HG03342 (cell line): Measurements from ENCODE around the gene LAMC3.

Source experiments
- ATAC-seq: cut with Tn5 transposase; IDR thresholded peaks from one replicate; pipeline ENCODE4 v1.9.1; 2021; ENCODE audit warnings: mild to moderate bottlenecking, moderate library complexity; ENCODE audit not compliant: unreplicated experiment

Gene LAMC3

DNA sequence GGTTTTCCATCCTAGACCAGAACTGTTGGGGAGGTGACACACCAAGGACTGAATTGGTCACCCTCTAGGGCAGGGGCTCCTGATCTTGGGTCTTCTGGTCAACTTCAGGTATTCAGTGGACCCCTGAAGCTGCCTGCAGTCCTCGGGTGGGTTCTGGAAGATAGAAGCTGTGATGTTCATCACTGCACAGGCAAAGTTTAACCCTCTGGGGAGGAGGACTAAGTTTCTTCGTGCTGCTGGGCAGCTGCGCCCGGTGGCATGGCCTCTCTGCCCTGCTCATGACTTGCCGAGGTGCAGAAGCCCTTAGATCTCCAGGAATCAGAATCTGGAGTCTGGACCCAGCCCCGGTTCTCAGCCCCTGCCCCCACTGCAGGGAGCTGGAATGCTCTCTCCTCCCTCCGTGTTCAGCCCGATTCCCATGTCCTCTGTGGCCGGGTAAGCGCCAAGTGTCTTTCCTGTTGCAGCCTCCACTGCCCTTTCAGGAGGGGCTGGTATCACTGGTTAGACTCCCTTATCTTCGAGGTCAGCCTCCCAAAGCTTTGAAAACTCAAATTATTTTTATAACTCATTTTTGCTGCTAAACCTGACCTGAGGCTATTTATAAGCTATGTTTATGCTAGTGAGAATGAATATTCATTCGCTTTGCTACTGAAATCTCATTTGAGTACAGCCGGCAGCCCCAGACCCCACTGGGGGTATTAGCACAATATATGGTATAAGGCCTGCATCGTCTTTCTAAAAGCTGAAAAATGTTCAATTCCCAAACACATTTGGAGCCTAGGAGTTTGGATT, 1.7 kb downstream of the LAMC3 start:
- ATAC-seq, result no peak

DNA sequence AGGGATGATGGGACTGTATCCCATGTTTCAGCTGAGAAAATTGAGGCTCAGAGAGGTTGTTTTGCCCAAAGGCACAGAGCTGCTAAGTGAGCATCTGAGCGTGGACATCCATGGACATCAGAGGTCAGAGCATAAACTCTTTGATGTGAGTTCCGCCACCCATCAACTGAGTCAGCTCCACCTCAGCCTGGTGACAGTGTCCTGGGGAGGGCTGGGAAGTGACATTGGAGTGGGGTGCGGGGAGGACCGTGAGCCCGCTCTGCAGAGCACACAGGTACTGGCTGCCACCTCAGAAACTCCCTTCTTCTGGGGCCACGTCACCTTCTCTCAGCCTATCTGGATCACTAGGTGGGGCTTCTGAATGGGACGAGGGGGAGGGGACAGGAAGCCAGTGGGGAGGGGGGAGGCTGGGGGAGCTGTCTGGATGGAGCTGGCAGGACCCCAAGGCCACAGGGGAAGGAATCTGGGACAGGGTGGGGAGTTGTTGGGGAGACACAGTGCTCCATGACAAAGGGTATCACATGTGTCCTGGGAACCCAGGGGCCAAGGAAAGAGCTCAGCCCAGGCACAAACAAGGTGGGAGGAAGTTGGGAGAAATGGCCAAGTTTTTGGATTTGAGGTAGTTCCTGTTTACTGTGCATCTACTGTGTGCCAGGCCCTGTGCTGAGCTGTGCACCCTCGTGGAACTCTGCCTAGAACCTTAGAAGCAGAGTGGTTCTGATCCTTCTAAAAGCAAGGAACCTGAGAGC, 2.5 kb downstream of the LAMC3 start:
- ATAC-seq, result no peak

DNA sequence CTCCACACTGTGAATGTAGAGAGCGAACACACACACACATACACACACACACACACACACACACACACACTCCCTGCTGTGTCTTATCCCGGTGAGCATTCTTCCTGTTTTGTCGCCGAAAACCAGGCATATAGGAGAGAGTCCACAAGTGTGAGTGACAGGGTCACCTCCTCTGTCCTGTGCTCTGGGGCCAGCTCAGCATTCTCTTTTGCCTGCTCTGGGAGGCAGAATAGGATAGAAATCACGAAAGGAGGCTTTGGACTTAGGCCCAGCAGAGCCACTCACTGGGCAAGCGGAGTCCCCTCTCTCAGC, 3.0 kb downstream of the LAMC3 start:
- no peak for ATAC-seq

DNA sequence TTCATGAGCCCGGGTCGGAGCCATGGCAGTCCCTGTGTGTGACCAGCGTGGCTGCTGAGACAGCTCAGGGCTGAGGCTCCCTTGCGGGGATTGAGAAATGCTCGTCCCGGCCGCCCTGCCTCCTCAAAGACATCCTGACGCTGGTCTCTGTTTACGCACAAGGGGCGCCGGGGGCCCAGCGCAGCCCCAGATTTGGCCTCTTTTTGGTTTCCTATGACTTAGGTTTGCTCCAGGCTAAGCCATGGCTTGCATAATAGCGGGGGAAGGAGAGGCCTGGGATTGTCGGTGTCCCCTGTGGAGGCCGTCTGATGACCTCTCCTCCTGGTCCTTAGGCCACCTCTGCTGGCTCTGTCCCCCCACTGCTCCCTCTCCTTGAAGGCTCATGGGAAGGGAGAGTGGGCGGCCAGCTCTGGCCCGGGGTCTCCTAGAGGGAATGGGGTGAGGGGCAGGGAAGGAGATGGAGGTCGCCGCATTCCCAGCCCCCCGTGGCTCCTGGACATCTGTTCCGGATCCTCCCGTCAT, 3.5 kb downstream of the LAMC3 start:
- ATAC-seq, result no peak

DNA sequence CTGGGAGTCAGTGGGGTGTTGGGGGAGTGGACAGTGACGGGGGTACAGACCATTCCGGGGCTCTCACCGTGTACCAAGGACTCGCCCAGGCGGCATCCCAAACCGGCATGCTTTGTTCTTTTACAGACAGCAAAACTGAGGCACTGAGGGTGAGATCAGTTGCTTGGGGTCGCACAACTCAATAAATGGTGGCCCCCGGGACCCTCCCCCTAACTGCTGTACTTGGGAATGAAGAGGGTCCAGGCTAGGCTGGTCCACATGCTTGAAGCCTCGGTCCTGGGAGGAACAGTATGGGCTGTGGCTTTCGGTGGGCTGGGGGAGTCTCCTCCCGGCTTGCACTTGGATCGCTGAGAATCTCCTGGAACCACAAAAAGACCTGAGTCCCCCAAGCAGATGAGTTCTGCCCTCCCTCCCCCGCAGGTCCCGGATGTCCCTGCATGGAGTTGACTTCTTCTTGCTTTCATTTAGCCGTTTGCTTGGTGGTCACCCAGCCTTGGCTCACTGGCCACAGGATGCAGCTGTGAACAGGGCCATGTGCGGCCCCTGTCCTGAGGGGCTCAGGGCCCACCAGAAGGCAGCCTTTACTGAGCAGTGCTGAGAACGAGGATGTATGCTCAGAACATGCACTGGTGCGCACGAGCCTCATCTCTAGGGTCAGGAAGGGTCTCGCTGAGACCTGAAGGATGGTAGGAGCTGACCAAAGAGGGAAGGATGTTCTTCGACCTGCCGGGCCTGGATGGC, 4.2 kb downstream of the LAMC3 start:
- no peak for ATAC-seq

DNA sequence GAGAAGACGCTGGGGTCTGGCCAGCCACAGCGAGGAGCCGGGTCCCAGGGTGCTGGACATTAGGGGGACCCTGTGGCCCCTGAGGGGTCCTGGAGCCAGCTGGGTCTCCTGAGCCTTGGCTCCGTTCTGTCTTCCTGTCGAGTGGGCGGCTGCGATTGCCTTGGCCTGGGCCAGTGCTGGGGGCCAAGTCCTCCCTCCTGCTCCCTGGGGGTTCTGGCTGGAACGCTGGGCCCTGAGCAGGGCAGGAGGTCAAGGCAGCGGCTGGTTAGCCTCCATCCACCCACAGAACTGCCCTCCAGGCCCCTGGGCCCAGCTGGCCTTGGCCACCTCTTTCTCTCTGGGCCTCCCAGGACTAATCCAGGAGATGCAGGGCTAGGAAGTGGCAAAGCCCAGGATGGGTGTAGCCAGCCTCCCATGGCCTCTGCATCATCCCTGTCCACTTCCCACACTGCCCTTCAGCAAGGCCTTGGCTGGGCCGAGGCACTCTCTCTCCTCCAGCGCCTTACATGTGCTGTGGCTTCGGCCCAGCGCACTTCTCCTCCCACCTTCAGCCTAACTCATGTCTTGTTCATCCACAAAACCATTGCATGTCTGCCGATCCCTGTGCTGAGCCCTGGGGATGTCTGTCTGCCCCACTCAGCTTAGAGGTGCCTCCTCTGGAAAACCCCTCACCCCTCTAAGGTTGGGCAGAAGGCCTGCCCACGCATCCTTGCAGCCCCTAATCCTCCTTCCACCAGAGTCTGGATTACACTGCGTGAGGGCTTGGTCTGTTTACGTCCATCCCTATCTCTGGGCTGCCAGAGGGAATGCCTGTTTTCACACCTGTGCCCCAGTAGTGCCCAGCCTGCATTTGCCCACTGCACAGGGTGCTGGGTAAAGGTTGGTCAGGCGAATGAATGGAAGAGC, 5.0 kb downstream of the LAMC3 start:
- no peak for ATAC-seq

DNA sequence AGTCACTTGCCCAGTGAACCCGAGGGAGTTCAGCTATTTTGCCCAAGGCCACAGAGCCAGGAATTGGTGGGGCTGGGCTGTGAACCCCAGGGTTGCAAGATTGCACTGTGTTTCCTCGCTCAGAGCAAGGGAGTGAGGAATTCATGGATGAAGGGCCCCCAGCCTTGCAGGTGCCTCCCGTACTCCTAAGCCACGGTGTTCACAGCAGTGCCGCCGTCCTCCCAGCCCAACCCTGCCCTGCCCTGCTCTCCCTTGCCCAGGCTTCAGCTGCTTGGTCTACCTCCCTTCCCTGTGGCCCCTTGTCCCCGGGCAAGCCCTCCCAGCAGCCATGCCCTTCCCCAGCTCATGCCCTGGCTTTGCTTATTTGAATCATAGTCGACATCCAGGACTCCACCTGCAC, 6.1 kb downstream of the LAMC3 start:
- no peak for ATAC-seq

DNA sequence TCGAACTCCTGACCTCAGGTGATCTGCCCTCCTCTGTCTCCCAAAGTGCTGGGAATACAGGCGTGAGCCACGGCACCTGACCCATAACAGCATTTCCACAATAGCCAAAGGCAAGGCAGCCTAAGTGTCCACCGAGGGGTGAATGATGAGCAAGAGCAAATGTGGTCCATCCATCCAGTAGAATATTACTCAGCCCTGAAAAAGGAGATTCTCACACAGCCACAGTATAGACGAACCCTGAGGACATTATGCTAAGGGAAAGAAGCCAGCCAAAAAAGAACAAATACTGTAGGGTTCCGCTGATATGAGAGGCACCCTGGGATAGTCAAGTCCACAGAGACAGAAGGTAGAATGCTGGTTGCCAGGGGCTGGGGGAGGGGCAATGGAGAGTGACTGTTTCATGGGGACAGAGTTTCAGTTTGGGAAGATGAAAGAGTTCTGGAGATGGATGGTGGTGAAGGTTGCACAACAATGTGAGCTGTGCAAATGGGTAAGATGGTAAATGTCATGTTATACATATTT, 7.0 kb downstream of the LAMC3 start:
- no peak for ATAC-seq

DNA sequence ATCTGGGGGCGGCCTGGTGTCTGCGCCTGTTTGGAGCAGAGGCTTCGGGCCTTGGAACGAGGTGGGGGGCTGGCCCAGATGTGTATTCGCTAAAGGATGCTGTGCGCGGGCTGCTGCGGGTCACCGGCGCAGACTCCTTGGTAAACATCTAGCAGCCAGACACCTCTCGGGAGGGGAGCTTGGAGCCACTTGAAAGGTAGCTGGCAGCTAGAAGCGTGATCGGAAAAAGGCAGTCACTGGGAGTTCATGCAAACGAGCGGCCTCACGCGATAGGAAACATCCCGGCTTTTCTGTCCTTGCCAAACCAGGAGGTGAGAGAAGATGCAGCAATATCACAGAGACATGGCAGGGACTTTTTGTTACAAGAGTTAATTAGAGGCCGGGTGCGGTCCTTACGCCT, 8.1 kb downstream of the LAMC3 start:
- ATAC-seq, result no peak

DNA sequence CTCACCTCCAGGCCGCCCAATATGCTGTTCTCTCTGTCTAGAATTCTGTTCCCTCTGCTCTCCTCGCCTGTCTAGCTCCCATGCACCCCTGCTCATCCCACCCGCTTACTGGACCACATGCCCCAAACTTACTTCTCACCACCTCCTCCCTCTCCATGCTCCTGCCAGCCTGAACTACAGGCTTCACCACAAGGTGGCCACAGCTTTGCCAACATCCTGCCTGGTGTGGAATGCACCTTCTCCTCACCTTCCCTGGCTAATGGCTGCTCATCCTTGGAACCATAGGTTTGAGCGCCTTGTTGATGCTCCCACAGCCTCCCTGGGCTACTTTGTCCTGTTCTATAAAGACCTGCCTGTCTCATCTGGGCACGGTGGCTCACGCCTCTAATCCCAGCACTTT, 9.6 kb downstream of the LAMC3 start:
- no peak for ATAC-seq

DNA sequence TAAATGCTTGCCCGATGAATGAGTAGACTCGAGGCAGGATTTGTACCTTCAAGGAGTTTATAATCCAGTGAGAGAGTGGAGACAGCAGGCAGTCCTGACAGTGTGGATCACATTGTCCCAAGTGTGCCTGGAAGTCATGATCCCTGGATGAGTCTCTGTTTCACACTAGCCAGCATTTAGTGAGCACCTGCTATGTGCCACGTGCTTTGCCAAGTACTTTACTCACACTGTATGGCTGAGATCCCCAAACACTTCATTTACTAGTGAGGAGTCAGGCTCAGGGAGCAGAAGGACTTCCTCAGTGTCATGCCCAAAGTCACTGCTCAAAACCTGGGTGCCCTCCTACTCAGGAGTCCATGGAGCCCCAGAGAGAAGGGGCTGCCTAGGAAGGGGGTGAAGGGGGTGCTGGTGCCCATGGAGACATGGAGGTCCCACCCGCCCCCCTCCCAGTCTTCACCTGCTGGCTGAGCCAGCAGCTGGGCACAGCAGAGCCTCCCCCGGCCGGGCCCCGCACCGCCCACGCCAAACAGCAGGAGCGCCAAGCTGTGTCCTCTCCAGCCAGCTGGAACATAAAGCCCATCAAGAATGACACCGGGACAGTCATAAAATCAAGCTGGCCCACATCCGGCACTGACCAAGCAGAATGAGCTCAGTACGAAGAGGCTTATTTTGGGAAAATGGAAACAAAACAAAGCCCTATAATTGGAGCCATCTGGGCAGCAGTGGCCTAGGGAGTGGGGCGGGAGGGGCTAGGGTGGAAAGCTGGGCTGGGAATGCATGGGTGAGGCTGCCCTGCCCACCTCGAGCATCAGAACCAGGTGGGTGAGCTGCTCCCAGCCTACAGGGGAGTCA, 10.6 kb downstream of the LAMC3 start:
- no peak for ATAC-seq

DNA sequence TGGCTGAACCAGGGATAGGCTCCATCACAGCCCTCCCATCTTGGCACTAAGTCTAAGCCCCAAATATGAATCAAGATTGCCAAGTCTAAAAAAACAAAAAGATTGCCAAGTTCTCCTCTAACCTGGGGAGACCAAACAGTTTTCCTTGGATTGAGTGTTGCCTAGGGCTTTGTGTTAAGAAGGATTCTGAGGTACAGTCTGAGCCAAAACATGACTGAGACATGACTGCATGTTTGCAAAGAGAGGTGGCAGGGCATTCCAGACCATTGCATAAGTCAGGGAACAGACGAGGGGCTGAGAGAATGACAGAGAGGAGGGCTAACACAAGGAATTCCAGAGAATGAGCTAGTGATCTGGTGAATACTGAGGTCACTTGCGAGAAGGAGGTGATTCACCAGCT, 11.4 kb downstream of the LAMC3 start:
- ATAC-seq, result no peak

DNA sequence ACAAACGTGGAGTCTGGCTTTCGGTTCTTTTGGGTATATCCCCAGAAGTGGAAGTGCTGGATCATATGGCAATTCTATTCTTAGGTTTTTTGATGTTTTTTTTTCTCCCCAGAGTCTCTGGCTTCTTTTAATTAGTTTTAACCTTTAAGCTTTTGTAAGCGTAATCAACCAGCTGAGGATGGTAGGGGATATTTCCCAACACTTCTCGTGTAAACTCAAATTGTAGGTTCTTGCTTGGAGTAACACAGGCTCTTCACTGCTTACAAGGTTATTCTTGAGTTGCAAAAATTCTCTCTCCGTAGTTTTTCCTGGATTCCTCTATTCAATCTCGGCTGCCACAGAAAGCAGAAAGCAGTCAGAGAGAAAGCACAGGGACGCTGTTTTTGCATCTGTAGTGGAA, 11.9 kb downstream of the LAMC3 start:
- ATAC-seq, result no peak

DNA sequence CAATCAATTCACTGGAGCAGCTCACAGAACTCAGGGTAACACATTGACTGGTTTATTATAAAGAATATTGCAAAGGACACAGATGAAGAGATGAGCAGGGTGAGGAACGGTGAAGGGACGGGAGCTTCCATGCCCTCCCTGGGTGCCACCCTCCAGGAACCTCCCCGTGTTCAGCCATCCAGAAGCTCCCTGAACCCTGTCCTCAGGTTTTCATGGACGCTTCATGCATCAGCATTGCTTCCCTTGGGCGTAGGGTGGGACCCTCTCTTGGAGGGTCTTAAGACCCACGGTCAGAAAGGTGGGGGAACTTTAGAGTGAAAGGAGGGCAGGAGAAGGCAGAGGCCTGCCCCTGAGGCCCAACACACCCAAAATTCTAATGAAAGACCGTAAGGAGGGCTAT, 12.8 kb downstream of the LAMC3 start:
- no peak for ATAC-seq

DNA sequence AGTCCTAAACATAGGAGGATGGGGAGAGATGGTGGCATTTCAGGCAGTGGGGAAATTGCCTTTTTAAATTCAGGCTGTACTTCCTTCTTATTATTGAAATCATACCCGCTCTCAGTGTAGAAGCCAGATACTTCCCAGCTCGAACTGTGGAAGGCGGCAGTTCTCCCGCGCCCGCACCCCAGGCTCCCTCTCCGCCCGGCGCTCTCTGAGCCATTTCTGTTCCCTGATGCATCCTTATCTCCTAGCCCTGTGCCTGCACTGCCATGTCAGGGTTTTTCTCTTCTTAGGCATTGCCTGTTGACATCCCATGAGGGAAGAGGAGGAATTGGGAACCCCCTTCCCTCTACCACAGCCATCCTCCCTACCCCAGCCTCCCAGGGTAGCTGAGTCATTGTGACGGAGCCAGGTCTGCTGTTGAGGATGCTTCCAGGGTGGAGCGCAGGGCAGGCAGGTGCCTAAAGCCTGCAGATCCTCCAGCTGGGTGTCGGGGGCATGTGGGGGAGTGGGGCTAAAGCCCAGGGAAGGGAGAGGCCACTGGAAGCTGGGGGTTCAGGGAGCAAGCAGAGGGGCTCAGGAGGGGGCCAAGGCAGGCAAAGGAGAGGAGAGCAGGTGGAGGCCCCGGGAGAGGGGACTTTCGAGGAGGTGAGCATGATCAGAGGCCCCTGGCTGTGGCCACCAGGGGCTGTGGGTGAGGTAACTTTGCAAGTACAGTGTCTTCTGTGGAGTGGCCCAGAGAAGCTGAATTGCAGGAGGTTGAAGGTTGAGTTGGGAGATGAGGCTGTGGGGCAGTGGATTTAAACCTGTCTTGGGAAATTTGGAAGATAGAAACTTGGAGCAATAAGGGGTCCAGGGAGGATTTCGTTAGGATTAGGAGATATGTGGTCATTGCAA, 16.2 kb downstream of the LAMC3 start:
- ATAC-seq, result no peak

DNA sequence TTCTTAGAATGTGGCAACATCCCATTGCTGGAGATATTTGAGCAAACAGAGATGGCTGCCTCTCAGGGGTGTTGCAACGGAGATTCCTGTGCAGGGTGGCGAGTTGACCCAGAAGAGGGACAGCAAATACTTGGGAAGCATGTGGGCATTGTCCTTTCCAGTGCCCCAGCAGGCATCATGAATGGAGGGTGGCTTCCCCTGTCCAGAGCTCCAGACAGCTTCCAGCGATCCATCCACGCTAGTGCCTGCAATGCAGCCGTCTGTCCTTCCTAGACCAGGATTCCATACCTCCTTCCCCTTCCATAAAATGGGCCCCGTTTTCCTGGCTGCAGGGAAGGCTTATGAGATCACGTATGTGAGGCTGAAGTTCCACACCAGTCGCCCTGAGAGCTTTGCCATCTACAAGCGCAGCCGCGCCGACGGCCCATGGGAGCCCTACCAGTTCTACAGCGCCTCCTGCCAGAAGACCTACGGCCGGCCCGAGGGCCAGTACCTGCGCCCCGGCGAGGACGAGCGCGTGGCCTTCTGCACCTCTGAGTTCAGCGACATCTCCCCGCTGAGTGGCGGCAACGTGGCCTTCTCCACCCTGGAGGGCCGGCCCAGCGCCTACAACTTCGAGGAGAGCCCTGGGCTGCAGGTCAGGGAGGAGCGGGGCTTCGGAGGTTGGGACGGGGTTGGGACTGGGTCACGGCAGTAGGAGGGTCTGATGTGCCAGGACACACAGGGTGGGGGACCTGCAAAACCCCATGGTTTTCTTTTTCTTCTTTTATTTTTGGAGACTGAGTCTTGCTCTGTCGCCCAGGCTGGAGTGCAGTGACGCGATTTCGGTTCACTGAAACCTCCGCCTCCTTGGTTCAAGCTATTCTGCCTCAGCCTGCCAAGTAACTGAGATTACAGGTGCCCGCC, 17.2 kb downstream of the LAMC3 start:
- ATAC-seq, result no peak

DNA sequence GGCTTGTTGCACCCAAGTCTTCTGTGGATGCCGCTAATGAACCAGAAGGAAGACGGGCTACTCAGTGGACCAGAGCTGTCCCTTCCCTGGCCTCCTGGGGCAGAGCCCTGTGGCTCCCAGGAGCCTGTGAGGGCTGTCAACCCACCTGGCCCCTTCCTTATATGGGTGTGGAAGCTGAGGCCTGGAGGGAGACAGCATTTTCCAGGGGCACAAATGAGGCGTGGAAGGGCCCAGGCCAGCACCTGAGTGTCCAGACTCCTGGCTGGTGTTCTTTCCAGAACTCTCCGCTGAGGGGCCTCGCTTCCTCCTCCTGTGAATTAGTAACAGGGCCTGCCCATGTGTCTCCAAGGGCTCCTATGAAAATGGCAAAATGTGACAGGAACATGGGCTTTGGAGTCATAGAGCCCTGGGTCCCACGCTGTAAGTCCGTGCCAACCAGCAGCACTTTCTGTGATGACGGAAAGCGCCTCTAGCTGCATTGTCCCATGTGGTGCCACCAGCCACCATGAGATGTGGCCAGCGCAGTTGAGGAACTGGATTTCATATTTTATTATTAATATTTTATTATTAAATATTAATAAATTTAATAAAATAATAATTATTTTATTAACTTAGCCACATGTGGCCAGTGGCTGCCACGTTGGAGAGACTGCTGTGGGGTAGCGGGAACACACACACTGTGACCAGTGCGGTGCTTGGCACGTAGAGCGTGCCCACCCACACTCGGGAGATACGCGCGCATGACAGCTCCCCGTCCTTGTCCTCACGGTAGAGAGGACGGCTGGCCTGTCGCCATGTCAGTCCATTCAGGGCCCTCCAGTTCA, 18.3 kb downstream of the LAMC3 start:
- ATAC-seq, result no peak
